GM19467 (cell line): ENCODE measurements around the gene CDC25A.

Source experiments
- ATAC-seq: cut with Tn5 transposase; IDR thresholded peaks from one replicate; pipeline ENCODE4 v1.9.1; 2021; ENCODE audit warnings: mild to moderate bottlenecking, moderate library complexity; ENCODE audit not compliant: unreplicated experiment

Gene CDC25A

GRCh38 chr3:48199117-48199516 is 10.9 kb upstream of the CDC25A start:
- no peak for ATAC-seq

GRCh38 chr3:48196611-48197010 is 8.4 kb upstream of the CDC25A start:
- ATAC-seq: no peak

GRCh38 chr3:48194446-48195071 is 6.3 kb upstream of the CDC25A start:
- no peak for ATAC-seq

- no peak for ATAC-seq
Measured at GRCh38 chr3:48190911-48191310, 2.7 kb upstream of the CDC25A start.

- ATAC-seq: no peak
Measured at GRCh38 chr3:48189321-48189720, 1.1 kb upstream of the CDC25A start.

- peak; percentile 19 for ATAC-seq
Measured at GRCh38 chr3:48187579-48188265, 495 bp downstream of the CDC25A start.

GRCh38 chr3:48187301-48187578 is 977 bp downstream of the CDC25A start:
- ATAC-seq: no peak

GRCh38 chr3:48186631-48187300 is 1.5 kb downstream of the CDC25A start:
- ATAC-seq: no peak

GRCh38 chr3:48185129-48185528 is 3.1 kb downstream of the CDC25A start:
- no peak for ATAC-seq

GRCh38 chr3:48184299-48184698 is 3.9 kb downstream of the CDC25A start:
- no peak for ATAC-seq

GRCh38 chr3:48180531-48181253 is 7.5 kb downstream of the CDC25A start:
- no peak for ATAC-seq

GRCh38 chr3:48180021-48180420 is 8.2 kb downstream of the CDC25A start:
- ATAC-seq: no peak

- ATAC-seq: no peak
Measured at GRCh38 chr3:48178072-48178471, 10.1 kb downstream of the CDC25A start.

- ATAC-seq: no peak
Measured at GRCh38 chr3:48157950-48158376, 30.3 kb downstream of the CDC25A start.

GRCh38 chr3:48157202-48157840 is 30.9 kb downstream of the CDC25A start:
- no peak for ATAC-seq

GRCh38 chr3:48156163-48156562 is 32.1 kb downstream of the CDC25A start:
- ATAC-seq: no peak

- ATAC-seq: no peak
Measured at GRCh38 chr3:48155122-48155521, 33.1 kb downstream of the CDC25A start.

- ATAC-seq: no peak
Measured at GRCh38 chr3:48151807-48152427, 36.3 kb downstream of the CDC25A start.

GRCh38 chr3:48151058-48151806 is 37.0 kb downstream of the CDC25A start:
- no peak for ATAC-seq

GRCh38 chr3:48143992-48144391 is 44.2 kb downstream of the CDC25A start:
- no peak for ATAC-seq
